GM21381 (cell line): ENCODE data around the gene MAP2K2.
"Not testable (repeated sequence)": the region's sequence is repeated elsewhere in the genome, so short reads cannot be mapped to it uniquely, and the experiment has no call there.

Experiments
- ATAC-seq: cut with Tn5 transposase; IDR thresholded peaks from one replicate; pipeline ENCODE4 v1.9.1; 2021; ENCODE audit warnings: mild to moderate bottlenecking, moderate library complexity; ENCODE audit not compliant: unreplicated experiment

MAP2K2 gene

DNA sequence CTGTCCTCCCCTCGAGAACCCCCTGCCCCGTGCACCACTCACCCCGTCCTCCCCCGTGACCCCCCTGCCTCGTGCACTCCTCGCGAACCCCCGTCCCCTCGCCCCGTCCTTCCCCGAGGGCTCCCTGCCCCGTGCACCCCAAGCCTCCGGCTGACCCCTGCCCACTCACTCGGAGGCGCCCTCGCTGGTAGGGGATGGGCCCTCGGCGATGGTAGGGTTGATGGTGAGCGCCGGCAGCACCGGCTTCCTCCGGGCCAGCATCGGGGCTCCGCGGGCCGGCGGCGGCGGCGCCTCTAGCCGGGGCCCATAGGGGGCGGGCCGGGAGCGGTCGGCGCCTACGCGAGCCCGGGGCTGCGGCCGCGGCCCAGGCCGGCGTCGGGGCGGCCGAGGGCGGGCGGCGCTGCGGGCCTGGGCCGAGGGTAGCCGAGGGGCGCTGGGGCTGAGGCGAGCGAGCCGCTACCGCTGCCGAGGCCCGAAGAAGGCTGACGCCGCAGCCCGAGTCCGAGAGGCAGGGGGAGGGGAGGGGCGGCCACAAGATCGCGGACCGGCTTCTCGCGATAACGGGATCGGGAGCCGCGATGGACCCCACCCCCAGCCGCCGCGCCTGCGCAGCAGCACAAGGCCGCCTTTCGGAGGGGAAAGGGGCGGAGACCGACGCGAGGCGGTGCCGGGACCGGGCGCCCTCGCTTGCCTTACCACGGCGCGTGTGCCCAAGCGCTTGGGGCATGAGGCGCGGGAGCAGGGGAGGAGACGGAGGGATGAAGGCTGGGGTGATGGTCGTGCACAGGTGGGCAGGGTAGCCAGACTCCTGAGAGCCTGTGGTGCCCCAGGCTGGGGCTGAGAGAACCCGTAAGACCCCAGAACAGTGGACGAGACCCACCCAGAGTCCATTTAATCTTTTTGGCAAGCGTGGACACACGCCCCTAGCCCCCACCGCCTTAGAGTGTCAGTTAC is at the start of gene MAP2K2:
TSS of gene MAP2K2 (minus strand) at position 508 of the 954 bp plus-strand sequence. CDS start at position 261, 247 bp downstream.
- ATAC-seq: peak; percentile 92

DNA sequence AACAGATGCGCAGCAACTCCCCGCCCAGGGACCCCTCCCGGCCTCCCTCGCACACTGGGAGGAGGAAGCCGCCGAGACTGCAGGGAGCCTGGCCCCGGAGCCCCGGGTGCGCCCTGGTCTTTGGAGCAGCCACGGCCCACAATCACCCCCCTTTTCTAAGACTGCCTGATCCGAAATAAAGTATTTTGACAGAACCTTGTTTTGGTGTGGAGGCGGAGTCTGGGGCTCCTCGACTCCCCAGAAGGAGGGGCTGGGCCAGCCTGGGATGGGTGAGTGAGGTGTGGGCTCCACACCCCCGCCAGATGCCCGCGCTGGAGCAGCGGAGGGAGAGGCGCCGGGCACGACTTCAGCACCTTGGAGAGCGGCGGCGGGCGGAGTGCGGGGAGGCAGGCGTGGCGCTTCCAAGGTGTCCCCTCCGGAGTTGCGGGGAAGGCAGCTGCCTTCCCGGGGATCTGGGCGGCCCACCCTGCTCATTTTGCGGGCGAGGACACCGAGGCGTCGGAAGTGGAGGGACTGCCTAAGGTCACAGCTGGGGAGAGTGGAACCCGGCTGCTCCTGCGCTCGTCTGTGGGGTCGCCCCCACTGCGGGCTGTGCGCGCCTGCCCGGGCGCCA is 49.0 kb upstream of the MAP2K2 start:
- no peak for ATAC-seq

DNA sequence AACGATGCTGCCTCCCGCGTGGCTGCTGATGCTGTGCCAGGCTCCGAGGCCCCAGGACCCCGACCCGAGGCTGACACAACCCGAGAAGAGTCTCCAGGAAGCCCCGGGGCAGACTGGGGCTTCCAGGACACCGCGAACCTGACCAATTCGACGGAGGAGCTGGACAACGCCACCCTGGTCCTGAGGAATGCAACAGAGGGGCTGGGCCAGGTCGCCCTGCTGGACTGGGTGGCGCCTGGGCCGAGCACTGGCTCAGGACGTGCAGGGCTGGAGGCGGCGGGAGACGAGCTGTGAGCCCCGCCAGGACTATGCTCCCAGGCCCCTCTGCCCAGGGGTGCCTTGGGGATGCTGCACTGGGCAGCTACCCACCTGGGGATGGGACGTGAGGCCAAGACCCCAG is 47.8 kb upstream of the MAP2K2 start:
- no peak for ATAC-seq

GRCh38 chr19:4164262-4164661 is 40.3 kb upstream of the MAP2K2 start:
- ATAC-seq: no peak

GRCh38 chr19:4161415-4162077 is 37.6 kb upstream of the MAP2K2 start:
- ATAC-seq: no peak

DNA sequence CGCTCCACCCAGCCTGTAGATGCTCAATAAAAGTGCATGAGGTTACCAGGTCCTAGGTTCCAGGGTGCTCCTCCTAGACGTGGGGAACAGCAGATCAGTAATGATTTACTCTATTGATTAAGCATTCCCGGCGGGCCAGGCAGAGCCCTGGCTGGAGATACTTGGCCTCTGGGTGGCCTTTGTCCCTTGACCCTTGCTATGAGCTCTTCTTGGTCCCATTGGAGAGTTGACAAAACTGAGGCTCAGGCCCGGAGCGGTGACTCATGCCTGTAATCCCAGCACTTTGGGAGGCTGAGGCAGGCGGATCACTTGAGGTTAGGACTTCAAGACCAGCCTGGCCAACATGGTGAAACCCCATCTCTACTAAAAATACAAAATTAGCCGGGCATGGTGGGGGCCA is 34.0 kb upstream of the MAP2K2 start:
- not testable (repeated sequence) for ATAC-seq

DNA sequence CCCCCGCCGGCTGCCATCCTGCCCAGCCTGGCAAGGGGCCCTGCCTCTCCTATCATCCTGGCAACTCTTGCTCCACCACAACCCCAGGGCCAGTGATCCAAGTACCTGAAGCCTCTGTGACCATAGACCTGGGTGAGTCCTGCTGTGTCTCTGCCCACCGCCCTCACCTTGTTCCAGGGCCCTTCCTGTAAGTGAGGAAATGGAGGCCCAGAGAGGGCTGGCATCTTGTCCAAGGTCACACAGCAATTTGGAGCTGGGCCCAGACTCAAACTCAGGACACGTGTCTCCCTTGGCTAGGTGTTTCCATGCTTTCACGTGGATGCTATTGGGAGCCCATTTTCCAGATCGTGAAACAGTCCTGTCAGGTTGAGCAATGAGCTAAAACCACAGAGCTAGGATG is 33.2 kb upstream of the MAP2K2 start:
- no peak for ATAC-seq

GRCh38 chr19:4154571-4155312 is 30.8 kb upstream of the MAP2K2 start:
- no peak for ATAC-seq

DNA sequence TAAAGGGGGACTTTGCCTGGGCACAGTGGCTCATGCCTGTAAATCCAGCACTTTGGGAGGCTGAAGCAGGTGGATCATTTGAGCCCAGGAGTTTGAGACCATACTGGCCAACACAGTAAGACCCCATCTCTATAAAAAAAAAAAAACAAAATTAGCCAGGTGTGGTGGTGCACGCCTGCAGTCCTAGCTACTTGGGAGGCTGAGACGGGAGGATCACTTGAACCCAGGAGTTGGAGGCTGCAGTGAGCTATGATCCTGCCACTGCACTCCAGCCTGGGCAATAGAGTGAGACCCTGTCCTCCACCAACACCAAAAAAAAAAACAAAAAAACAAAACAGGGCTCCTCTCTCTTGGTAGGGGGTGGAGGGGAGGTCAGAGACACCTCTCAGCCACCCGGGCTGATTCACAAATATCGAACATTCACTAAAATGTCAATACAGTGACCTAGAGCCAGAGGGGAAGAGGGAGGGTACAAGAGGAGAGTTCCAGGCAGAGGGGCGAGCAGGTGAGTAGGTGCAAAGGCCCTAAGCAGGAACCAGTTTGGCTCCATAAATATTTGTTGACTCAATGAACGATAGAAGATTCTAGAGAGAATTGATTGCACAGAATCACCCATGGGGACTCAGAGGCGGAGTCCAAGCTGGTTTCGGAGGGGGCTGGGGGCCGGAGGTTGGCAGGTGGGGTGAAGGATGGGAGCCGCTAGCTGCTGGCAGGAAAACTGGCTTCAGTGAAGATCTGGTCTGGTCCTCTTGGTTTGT is 28.5 kb upstream of the MAP2K2 start:
- ATAC-seq: no peak

DNA sequence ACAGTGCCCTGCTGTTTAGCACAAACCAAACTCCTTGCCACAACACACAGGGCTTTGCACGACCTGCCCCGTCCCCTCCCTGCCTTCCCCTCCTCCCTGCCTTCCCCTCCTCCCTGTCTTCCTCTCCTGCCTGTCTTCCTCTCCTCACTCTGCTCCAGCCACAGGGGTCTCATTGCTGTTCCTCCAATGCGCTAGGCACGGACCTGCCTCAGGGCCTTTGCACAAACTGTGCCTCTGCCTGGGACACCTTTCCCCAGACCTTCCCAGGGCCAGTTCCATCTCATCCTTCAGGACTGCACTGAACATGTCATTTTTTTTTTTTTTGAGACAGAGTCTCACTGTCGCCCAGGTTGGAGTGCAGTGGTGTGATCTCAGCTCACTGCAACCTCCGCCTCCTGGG is 27.7 kb upstream of the MAP2K2 start:
- no peak for ATAC-seq

DNA sequence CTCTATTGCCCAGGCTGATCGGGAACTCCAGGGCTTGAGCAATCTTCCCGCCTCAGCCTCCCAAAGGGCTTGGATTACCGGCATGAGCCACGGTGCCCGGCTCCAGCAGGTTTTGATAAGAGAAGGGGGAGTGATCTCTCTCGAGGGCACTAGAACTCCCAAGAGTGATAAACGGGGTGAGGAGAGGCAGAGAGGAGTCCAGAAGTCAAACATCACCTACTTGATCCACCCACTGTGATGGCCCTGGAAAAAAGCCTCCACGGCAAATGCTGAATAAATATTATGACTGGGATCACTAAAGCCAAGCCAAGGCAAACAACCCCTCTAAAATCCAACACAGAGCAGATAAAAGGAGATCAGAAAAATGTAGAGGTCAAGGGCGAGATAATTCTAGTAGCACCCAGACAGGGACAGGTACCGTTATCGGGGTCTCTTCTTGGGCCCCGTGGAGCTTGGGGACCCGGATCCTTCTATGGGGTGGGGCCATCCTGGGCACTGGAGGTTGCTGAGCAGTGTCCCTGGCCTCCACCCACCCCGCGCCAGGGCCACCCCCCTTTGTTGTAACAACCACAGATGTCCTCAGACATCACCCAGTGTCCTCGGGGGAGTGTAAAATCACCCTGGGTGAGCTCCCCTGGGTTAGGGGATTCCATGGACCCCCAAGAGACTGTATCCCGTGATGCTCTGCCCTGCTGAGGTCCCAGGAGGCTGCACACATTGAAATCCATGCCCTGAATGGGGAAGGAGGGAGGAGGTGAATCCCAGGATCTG is 25.8 kb upstream of the MAP2K2 start:
- ATAC-seq: no peak

DNA sequence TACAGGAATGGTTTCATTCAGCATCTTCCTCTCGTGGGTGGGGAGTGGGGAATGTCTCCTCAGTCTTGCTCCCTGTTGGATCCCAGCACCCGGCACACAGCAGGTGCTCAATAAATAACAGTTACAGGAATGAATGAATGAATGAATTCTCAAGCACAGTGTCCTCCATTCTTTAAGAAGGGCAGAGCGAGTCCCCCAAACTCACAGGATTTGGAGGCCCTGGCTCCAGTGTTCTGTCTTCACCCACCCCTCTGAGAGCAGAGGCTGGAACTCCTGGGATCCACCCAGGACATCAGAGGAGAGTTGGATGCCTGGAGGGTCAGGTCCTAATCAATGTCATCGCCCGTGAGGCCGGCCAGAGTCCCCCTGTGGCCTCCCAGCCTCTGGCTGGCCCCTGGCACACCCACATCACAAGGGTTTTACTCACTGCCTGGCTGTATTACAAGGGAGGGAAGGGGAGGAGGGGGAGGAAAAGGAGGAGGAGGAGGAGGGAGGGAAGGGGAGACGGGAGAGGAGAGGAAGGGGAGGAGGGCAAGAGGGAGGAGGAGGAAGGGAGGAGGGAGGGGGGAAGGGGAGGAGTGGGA is 20.8 kb upstream of the MAP2K2 start:
- ATAC-seq: no peak

DNA sequence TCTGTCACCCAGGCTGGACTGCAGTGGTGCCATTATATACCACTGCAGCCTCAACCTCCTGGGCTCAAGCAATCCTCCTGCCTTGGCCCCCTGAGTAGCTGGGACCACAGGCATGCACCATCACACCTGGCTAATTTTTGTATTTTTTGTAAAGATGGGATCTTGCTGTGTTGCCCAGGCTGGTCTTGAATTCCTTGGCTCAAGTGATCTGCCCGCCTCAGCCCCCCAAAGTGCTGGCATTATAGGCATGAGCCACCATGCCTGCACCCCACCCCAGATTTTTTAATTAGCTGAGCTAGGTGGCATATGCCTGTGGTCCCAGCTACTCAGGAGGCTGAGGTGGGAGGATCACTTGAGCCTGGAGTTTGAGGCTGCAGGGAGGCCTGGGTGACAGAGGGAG is 19.0 kb upstream of the MAP2K2 start:
- ATAC-seq: not testable (repeated sequence)

GRCh38 chr19:4140237-4140711 is 16.4 kb upstream of the MAP2K2 start:
- ATAC-seq: no peak

DNA sequence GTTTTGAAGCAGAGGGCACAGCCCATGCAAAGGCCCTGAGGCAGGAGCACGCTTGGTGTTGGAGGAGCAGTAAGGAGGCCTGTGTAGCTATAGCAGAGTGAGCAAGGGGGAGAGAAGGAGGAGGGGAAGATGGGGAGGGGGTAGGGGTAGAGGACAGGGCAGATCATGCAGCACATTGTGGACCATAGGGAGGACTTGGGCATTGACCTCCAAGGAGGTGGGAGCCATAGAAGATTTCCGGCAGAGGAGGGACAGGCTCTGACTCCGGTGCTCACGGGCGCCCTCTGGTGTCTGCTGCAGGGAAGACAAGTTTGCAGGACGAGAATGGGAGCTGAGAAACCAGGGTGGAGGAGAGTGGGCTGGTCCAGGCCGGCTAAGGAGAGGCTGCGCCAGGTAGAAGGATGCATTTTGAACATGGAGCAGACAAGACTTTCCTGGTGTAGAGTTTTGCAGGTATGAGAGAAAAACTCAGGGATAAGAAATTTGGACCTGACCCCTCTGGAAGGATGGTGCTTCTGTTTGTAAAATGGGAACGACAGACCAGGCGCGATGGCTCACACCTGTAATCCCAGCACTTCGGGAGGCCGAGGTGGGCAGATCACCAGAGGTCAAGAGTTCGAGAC is 15.8 kb upstream of the MAP2K2 start:
- ATAC-seq: no peak

- no peak for ATAC-seq
These were observed 14.5 kb upstream of the MAP2K2 start for GRCh38 chr19:4138445-4138844.

- no peak for ATAC-seq
These were observed 12.8 kb upstream of the MAP2K2 start for GRCh38 chr19:4136680-4137088.

- not testable (repeated sequence) for ATAC-seq
These were observed 11.5 kb upstream of the MAP2K2 start for GRCh38 chr19:4135386-4135785.

GRCh38 chr19:4134351-4134750 is 10.4 kb upstream of the MAP2K2 start:
- no peak for ATAC-seq
